ENCODE results near the gene PRAMEF1. TPM values are rescaled to one million over a fixed set of nuclear protein-coding genes. Genes with fewer than 3 reads are reported as not detected.

The PRAMEF1 gene
- polyA plus RNA-seq, 1 donor (not counting 4 experiments of a cell fraction or from before 2014, with no cell fraction given): not detected

DNA sequence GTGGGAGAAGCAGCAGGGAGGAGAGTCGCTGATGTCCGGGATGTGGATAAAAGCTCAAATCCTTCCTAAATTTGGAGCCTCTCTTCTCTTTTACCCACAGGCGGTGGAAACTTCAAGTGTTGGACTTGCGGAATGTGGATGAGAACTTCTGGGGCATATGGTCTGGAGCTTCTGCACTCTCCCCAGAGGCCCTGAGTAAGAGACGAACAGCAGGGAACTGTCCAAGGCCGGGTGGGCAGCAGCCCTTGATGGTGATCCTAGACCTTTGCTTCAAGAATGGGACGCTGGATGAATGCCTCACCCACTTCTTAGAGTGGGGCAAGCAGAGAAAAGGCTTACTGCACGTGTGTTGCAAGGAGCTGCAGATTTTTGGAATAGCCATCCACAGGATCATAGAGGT lies 15.8 kb upstream of the PRAMEF1 start:
- Histone ChIP-seq H3K4me1 (ENCODE audit: control insufficient read depth, extremely low read depth, insufficient read depth, low read length) (no peaks in the 10 kb centered on the region), H3K27me3 (ENCODE audit: control insufficient read depth, extremely low read depth, insufficient read depth, low read length) (no peaks in the 10 kb centered on the region), H3K9me3 (ENCODE audit: control insufficient read depth, low read depth, low read length) (no peaks in the 10 kb centered on the region), H3K27ac (ENCODE audit: control insufficient read depth, insufficient read depth, low read length) (no peak overlapping the region), H3K9me1 (ENCODE audit: control insufficient read depth, extremely low read depth, insufficient read depth, low read length) (no peaks in the 10 kb centered on the region), H3K9ac (ENCODE audit: control insufficient read depth, extremely low read depth, insufficient read depth, low read length) (no peak overlapping the region), H3K4me2 (ENCODE audit: control insufficient read depth, extremely low read depth, insufficient read depth, low read depth, low read length) (no peak overlapping the region), H3K79me2 (ENCODE audit: control insufficient read depth, insufficient read depth, low read length) (no peaks in the 10 kb centered on the region), H3K36me3 (ENCODE audit: control insufficient read depth in 2 of 2, extremely low read depth in 1 of 2, insufficient read depth in 2 of 2, low read length in 2 of 2) (no peaks in the 10 kb centered on the region), H2AFZ (ENCODE audit: control insufficient read depth, low read length) (no peak overlapping the region), H4K20me1 (ENCODE audit: control insufficient read depth, extremely low read depth, insufficient read depth, low read length) (no peaks in the 10 kb centered on the region), H3K4me3 (ENCODE audit: control insufficient read depth in 2 of 3, extremely low read depth in 1 of 3, insufficient read depth in 2 of 3, low read depth in 1 of 3, low read length in 3 of 3) (no peak overlapping the region)
- TF ChIP-seq EZH2 (IDR thresholded peaks at IDR 0.05; ENCODE audit: low read length): no peak
- TF ChIP-seq, protein P1, sequence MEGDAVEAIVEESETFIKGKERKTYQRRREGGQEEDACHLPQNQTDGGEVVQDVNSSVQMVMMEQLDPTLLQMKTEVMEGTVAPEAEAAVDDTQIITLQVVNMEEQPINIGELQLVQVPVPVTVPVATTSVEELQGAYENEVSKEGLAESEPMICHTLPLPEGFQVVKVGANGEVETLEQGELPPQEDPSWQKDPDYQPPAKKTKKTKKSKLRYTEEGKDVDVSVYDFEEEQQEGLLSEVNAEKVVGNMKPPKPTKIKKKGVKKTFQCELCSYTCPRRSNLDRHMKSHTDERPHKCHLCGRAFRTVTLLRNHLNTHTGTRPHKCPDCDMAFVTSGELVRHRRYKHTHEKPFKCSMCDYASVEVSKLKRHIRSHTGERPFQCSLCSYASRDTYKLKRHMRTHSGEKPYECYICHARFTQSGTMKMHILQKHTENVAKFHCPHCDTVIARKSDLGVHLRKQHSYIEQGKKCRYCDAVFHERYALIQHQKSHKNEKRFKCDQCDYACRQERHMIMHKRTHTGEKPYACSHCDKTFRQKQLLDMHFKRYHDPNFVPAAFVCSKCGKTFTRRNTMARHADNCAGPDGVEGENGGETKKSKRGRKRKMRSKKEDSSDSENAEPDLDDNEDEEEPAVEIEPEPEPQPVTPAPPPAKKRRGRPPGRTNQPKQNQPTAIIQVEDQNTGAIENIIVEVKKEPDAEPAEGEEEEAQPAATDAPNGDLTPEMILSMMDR (optimal IDR thresholded peaks at IDR 0.05 in 1 of 3, IDR thresholded peaks at IDR 0.05 in 1 of 3, conservative IDR thresholded peaks at IDR 0.05 in 1 of 3; ENCODE audit: extremely low read depth in 1 of 3, insufficient read depth in 2 of 3, low read length in 3 of 3): no peak
- dilution Hi-C loops (cut with MboI; ENCODE audit: extremely low pct_ligation_motif_present, low sequenced_read_pairs): no loop called here
- DNase-seq (ENCODE audit: low read depth, low spot score) (no peak), FAIRE-seq (no peak)

DNA sequence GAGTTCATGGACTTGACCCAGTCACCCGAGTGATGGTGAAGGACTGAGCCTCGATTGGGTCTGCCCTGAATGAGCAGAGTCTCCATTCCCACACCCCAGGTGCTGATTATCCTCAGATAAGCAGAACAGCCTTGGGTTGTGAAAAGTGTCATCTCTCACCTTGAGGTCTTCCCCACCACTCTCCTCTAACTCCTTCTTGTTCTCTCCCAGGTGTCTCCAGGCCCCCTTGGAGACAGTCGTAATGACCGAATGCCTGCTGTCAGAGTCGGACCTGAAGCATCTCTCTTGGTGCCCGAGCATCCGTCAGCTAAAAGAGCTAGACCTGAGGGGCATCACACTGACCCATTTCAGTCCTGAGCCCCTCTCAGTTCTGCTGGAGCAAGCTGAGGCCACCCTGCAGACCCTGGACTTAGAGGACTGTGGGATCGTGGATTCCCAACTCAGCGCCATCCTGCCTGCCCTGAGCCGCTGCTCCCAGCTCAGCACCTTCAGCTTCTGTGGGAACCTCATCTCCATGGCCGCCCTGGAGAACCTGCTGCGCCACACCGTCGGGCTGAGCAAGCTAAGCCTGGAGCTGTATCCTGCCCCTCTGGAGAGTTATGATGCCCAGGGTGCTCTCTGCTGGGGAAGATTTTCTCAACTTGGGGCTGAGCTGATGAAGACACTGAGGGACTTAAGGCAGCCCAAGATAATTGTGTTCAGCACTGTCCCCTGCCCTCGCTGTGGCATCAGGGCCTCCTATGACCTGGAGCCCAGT lies 14.2 kb upstream of the PRAMEF1 start:
- Histone ChIP-seq H3K9me3 (ENCODE audit: control insufficient read depth, low read depth, low read length) (no peaks in the 10 kb centered on the region), H3K4me1 (ENCODE audit: control insufficient read depth, extremely low read depth, insufficient read depth, low read length) (no peaks in the 10 kb centered on the region), H3K27ac (ENCODE audit: control insufficient read depth, insufficient read depth, low read length) (no peak overlapping the region), H3K4me3 (ENCODE audit: control insufficient read depth in 2 of 3, extremely low read depth in 1 of 3, insufficient read depth in 2 of 3, low read depth in 1 of 3, low read length in 3 of 3) (no peak overlapping the region), H3K27me3 (ENCODE audit: control insufficient read depth, extremely low read depth, insufficient read depth, low read length) (no peaks in the 10 kb centered on the region), H4K20me1 (ENCODE audit: control insufficient read depth, extremely low read depth, insufficient read depth, low read length) (no peaks in the 10 kb centered on the region), H3K79me2 (ENCODE audit: control insufficient read depth, insufficient read depth, low read length) (no peaks in the 10 kb centered on the region), H3K4me2 (ENCODE audit: control insufficient read depth, extremely low read depth, insufficient read depth, low read depth, low read length) (no peak overlapping the region), H3K36me3 (ENCODE audit: control insufficient read depth in 2 of 2, extremely low read depth in 1 of 2, insufficient read depth in 2 of 2, low read length in 2 of 2) (no peaks in the 10 kb centered on the region), H3K9ac (ENCODE audit: control insufficient read depth, extremely low read depth, insufficient read depth, low read length) (no peak overlapping the region), H3K9me1 (ENCODE audit: control insufficient read depth, extremely low read depth, insufficient read depth, low read length) (no peaks in the 10 kb centered on the region), H2AFZ (ENCODE audit: control insufficient read depth, low read length) (no peak overlapping the region)
- DNase-seq (ENCODE audit: low read depth, low spot score) (no peak), FAIRE-seq (no peak)
- dilution Hi-C loops (cut with MboI; ENCODE audit: extremely low pct_ligation_motif_present, low sequenced_read_pairs): no loop called here
- TF ChIP-seq EZH2 (IDR thresholded peaks at IDR 0.05; ENCODE audit: low read length): no peak
- TF ChIP-seq, protein P1 (optimal IDR thresholded peaks at IDR 0.05 in 1 of 3, IDR thresholded peaks at IDR 0.05 in 1 of 3, conservative IDR thresholded peaks at IDR 0.05 in 1 of 3; ENCODE audit: extremely low read depth in 1 of 3, insufficient read depth in 2 of 3, low read length in 3 of 3): no peak

Data from keratinocyte (primary cell).